Measurements from ENCODE around the gene CNOT10. TPM values are rescaled to one million over a fixed set of nuclear protein-coding genes. Genes with fewer than 3 reads are reported as not detected.

CNOT10 gene, protein sequence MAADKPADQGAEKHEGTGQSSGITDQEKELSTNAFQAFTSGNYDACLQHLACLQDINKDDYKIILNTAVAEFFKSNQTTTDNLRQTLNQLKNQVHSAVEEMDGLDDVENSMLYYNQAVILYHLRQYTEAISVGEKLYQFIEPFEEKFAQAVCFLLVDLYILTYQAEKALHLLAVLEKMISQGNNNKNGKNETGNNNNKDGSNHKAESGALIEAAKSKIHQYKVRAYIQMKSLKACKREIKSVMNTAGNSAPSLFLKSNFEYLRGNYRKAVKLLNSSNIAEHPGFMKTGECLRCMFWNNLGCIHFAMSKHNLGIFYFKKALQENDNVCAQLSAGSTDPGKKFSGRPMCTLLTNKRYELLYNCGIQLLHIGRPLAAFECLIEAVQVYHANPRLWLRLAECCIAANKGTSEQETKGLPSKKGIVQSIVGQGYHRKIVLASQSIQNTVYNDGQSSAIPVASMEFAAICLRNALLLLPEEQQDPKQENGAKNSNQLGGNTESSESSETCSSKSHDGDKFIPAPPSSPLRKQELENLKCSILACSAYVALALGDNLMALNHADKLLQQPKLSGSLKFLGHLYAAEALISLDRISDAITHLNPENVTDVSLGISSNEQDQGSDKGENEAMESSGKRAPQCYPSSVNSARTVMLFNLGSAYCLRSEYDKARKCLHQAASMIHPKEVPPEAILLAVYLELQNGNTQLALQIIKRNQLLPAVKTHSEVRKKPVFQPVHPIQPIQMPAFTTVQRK
- 10 to 100 TPM; 46.5 to 47.6 TPM for total RNA-seq
- 10 to 100 TPM; 33.6 to 45.5 TPM for polyA plus RNA-seq

DNA sequence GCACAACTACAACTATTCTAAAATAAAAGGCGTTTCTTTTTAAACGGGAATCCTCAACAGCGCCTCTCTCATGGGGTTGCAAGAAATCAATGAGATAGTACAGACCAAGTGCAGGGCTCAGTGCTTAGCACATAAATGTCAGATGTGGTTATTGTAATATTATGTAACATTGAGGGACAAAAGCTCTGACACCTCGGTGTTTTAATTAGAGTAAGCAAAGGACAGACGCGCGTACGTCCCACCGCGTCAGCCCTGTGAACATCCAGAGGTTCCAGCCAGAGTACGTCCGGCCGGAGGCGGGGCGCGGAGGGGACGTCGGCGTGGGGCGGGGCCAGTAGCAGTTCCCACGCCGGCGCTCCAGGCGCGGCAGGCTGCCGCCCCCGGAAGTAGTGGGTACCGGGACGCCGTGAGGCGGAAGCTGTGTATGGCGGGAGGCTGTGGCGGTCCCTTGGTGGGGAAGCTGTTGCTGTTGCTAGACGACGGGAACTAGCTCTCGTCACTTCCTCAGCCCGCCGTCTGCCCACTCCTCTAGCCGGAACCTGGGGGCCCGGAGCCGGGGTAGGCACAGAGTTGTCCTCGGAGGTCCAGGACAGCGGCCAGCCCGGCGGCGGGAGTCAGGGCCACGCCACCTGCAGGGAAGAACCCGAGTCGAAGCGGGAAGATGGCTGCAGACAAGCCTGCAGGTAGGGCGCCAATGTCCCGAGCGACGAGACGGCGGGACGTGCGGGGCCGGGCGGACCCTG lies at the start of gene CNOT10:
CNOT10 (plus strand) TSS at position 389 of the 743 bp plus-strand sequence; CDS start at position 662, 273 bp downstream.
- DNase-seq: peak; percentile 95 to 98 (median 97)
- POLR2A ChIA-PET (ENCODE audit: partially characterized antibody): interaction anchor here (0.6 to 1.7 kb wide), 10 partner anchors 12 to 1153 kb away, joined by 3 to 14 read pairs (median 3); partner anchors contain the start of genes CRTAP, DYNC1LI1 and STT3B
- Histone ChIP-seq H3K4me1 (ENCODE audit: insufficient read depth, low read length) (peaks cover 30% of the 10 kb centered on the region), H3K27me3 (ENCODE audit: insufficient read depth, low read length) (no peaks in the 10 kb centered on the region), H3K36me3 (ENCODE audit: insufficient read depth, low read length) (no peaks in the 10 kb centered on the region), H3K27ac (ENCODE audit: low read depth, low read length) (peak within 1 kb of the TSS; percentile 80), H3K9me3 (ENCODE audit: control insufficient read depth in 1 of 2, low read length in 2 of 2) (no peaks in the 10 kb centered on the region), H3K4me3 (ENCODE audit: low read length in 2 of 2) (peak within 1 kb of the TSS; percentile 50 to 95)
- H3K27ac Mint-ChIP-seq: peak within 1 kb of the TSS; percentile 87 to 99 (median 97)
- peaks cover 28 to 45% (median 37%) of the 10 kb centered on the region in 4 donors for H3K4me1 Mint-ChIP-seq
- peak within 1 kb of the TSS; percentile 90 to 94 (median 93) for H3K4me3 Mint-ChIP-seq
- H3K27me3 Mint-ChIP-seq: no peaks in the 10 kb centered on the region
- no peaks in the 10 kb centered on the region for H3K9me3 Mint-ChIP-seq
- peaks cover 6 to 10% of the 10 kb centered on the region in 2 donors for H3K36me3 Mint-ChIP-seq
- intact Hi-C loops (cut with micrococcal nuclease): loop anchor here (1.0 to 10.0 kb wide), 7 partner anchors 115 to 1153 kb away; partner anchors contain the start of genes CMTM6, CRTAP, DYNC1LI1 and GPD1L
- CTCF ChIA-PET (ENCODE audit: partially characterized antibody): interaction anchor here (1.1 kb wide), 2 partner anchors 20 to 115 kb away, joined by 3 to 5 read pairs; partner anchors contain the start of gene DYNC1LI1

DNA sequence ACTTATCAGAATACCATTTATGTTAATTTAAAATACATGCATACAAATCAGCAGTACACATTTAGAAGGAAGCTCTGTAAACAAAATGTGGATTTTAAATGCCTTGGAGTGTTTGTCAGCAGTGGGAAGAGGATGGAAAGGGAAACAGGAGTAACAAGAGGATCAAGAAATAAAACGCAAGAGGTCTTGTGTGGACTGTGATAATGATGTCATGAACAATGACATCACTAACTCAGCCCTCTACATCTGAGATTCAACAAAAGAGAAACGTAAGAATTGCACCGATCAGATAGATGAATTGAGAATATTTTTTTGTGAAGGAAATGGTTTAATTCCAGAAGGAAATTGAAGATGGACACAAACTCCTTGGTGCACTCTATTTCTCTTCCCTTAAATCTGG lies 44.0 kb upstream of the CNOT10 start:
- Histone ChIP-seq H3K36me3 (ENCODE audit: insufficient read depth, low read length) (no peaks in the 10 kb centered on the region), H3K4me3 (ENCODE audit: low read length in 2 of 2) (no peak overlapping the region), H3K27ac (ENCODE audit: low read depth, low read length) (no peak overlapping the region), H3K9me3 (ENCODE audit: control insufficient read depth in 1 of 2, low read length in 2 of 2) (no peaks in the 10 kb centered on the region), H3K4me1 (ENCODE audit: insufficient read depth, low read length) (no peaks in the 10 kb centered on the region), H3K27me3 (ENCODE audit: insufficient read depth, low read length) (no peaks in the 10 kb centered on the region)
- intact Hi-C loops (cut with micrococcal nuclease): no loop called here
- no peak for DNase-seq
- Mint-ChIP-seq H3K27me3 (peaks cover 9% of the 10 kb centered on the region in 2 donors), H3K9me3 (no peaks in the 10 kb centered on the region), H3K27ac (no peak overlapping the region), H3K4me3 (no peak overlapping the region), H3K36me3 (no peaks in the 10 kb centered on the region), H3K4me1 (no peaks in the 10 kb centered on the region)
- ChIA-PET POLR2A (ENCODE audit: partially characterized antibody) (no interaction called here), CTCF (ENCODE audit: partially characterized antibody) (interaction anchor here (0.8 kb wide), 1 partner anchor 11 kb away, joined by 3 read pairs; no protein-coding TSS in a partner anchor)

DNA sequence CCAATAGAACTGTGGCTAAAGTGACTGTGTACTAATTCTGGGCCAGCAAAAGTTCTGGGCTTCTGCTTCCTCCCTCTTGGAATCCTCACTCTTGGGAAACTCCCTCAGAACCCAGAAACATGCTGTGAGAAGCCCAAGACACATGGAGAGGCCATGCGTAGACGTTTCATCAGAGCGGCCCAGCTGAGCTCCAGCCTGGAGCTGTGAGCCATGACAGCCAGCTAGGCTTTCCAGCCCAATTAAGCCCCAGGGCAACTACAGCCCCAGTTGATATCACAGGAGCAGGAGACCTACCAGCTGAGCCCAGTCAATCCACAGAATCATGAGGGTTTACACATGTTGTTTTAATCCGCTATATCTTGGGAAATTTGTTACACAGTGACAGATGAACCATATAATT lies 43.6 kb upstream of the CNOT10 start:
- no peaks in the 10 kb centered on the region for H3K4me1 ChIP-seq (ENCODE audit: insufficient read depth, low read length)
- H3K9me3 Mint-ChIP-seq: no peaks in the 10 kb centered on the region
- no peak overlapping the region for H3K27ac ChIP-seq (ENCODE audit: low read depth, low read length)
- no peaks in the 10 kb centered on the region for H3K9me3 ChIP-seq (ENCODE audit: control insufficient read depth in 1 of 2, low read length in 2 of 2)
- ChIA-PET POLR2A (ENCODE audit: partially characterized antibody) (no interaction called here), CTCF (ENCODE audit: partially characterized antibody) (no interaction called here)
- H3K27me3 ChIP-seq (ENCODE audit: insufficient read depth, low read length): no peaks in the 10 kb centered on the region
- intact Hi-C loops (cut with micrococcal nuclease): no loop called here
- H3K4me3 ChIP-seq (ENCODE audit: low read length in 2 of 2): no peak overlapping the region
- H3K4me3 Mint-ChIP-seq: no peak overlapping the region
- no peaks in the 10 kb centered on the region for H3K36me3 ChIP-seq (ENCODE audit: insufficient read depth, low read length)
- no peak overlapping the region for H3K27ac Mint-ChIP-seq
- no peaks in the 10 kb centered on the region for H3K36me3 Mint-ChIP-seq
- no peak for DNase-seq
- peaks cover 8 to 9% of the 10 kb centered on the region in 2 donors for H3K27me3 Mint-ChIP-seq
- no peaks in the 10 kb centered on the region for H3K4me1 Mint-ChIP-seq

DNA sequence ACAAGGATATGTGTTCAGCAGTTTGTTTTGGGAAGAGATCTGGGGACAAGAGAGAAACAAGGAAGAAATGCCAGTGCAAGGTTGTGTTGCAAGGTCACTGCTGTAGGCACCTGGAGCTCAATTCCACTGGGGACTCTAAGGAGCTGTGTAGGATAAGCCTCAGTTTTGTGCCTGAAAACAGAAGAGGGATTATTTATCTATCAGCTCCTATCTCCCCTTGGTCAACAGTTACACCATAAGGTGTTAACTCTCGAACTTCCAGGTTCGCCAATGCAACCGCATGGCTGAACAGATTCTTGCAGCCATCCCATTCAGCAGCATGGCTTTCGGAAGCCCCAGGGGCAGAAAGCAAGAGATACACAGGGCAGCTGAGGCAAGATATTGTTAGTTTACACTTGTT lies 41.6 kb upstream of the CNOT10 start:
- CTCF ChIA-PET (ENCODE audit: partially characterized antibody): no interaction called here
- Histone ChIP-seq H3K9me3 (ENCODE audit: control insufficient read depth in 1 of 2, low read length in 2 of 2) (no peaks in the 10 kb centered on the region), H3K36me3 (ENCODE audit: insufficient read depth, low read length) (no peaks in the 10 kb centered on the region), H3K27me3 (ENCODE audit: insufficient read depth, low read length) (no peaks in the 10 kb centered on the region), H3K27ac (ENCODE audit: low read depth, low read length) (no peak overlapping the region), H3K4me3 (ENCODE audit: low read length in 2 of 2) (no peak overlapping the region), H3K4me1 (ENCODE audit: insufficient read depth, low read length) (no peaks in the 10 kb centered on the region)
- Mint-ChIP-seq H3K36me3 (no peaks in the 10 kb centered on the region), H3K4me3 (no peak overlapping the region), H3K27me3 (peaks cover 8 to 10% of the 10 kb centered on the region in 2 donors), H3K9me3 (no peaks in the 10 kb centered on the region), H3K4me1 (no peaks in the 10 kb centered on the region), H3K27ac (no peak overlapping the region)
- intact Hi-C loops (cut with micrococcal nuclease): no loop called here
- POLR2A ChIA-PET (ENCODE audit: partially characterized antibody): no interaction called here
- DNase-seq: no peak

DNA sequence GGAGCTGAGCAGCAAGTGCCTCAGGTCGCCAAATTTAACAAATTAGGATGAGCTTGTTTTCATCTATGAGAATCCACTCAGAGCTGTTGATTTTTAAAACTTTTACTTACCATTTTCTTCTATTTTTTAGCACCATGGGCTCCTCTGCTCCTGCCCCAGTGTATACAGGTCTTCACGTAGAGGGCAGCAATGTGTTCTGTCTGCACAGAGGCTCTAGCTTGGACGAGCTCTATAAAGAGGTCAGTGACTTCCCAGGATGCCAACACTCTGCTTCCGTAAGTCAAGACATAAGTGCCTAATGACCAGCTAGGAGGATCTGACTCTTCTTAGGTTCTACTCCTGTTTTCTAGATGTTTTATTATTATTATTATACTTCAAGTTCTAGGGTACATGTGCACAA lies 41.2 kb upstream of the CNOT10 start:
- Histone ChIP-seq H3K4me1 (ENCODE audit: insufficient read depth, low read length) (no peaks in the 10 kb centered on the region), H3K36me3 (ENCODE audit: insufficient read depth, low read length) (no peaks in the 10 kb centered on the region), H3K27me3 (ENCODE audit: insufficient read depth, low read length) (no peaks in the 10 kb centered on the region), H3K9me3 (ENCODE audit: control insufficient read depth in 1 of 2, low read length in 2 of 2) (no peaks in the 10 kb centered on the region), H3K4me3 (ENCODE audit: low read length in 2 of 2) (no peak overlapping the region), H3K27ac (ENCODE audit: low read depth, low read length) (no peak overlapping the region)
- Mint-ChIP-seq H3K27ac (no peak overlapping the region), H3K4me1 (no peaks in the 10 kb centered on the region), H3K4me3 (no peak overlapping the region), H3K36me3 (no peaks in the 10 kb centered on the region), H3K27me3 (peaks cover 8 to 10% of the 10 kb centered on the region in 2 donors), H3K9me3 (no peaks in the 10 kb centered on the region)
- ChIA-PET POLR2A (ENCODE audit: partially characterized antibody) (no interaction called here), CTCF (ENCODE audit: partially characterized antibody) (no interaction called here)
- no peak for DNase-seq
- intact Hi-C loops (cut with micrococcal nuclease): no loop called here

DNA sequence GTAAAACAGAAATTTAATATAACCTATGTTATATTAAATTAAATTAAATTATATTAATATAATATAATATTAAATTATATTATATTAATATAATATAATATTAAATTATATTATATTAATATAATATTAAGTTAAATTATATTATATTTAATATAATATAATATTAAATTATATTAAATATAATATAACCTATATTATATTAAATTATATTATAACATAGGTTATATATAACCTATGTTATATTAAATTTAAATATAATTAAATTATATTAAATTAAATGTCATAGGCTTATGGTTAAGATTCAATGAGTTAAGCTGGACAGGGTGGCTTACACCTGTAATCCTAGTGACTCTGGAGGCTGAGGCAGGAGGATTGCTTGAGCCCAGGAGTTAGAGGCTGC lies 40.6 kb upstream of the CNOT10 start:
- ChIA-PET CTCF (ENCODE audit: partially characterized antibody) (no interaction called here), POLR2A (ENCODE audit: partially characterized antibody) (no interaction called here)
- Histone ChIP-seq H3K27me3 (ENCODE audit: insufficient read depth, low read length) (no peaks in the 10 kb centered on the region), H3K4me1 (ENCODE audit: insufficient read depth, low read length) (no peaks in the 10 kb centered on the region), H3K9me3 (ENCODE audit: control insufficient read depth in 1 of 2, low read length in 2 of 2) (no peaks in the 10 kb centered on the region), H3K27ac (ENCODE audit: low read depth, low read length) (no peak overlapping the region), H3K4me3 (ENCODE audit: low read length in 2 of 2) (no peak overlapping the region), H3K36me3 (ENCODE audit: insufficient read depth, low read length) (no peaks in the 10 kb centered on the region)
- no peak overlapping the region for H3K4me3 Mint-ChIP-seq
- H3K27me3 Mint-ChIP-seq: peaks cover 10% of the 10 kb centered on the region in 2 donors
- H3K4me1 Mint-ChIP-seq: no peaks in the 10 kb centered on the region
- intact Hi-C loops (cut with micrococcal nuclease): no loop called here
- no peaks in the 10 kb centered on the region for H3K9me3 Mint-ChIP-seq
- H3K27ac Mint-ChIP-seq: no peak overlapping the region
- H3K36me3 Mint-ChIP-seq: no peaks in the 10 kb centered on the region
- no peak for DNase-seq

DNA sequence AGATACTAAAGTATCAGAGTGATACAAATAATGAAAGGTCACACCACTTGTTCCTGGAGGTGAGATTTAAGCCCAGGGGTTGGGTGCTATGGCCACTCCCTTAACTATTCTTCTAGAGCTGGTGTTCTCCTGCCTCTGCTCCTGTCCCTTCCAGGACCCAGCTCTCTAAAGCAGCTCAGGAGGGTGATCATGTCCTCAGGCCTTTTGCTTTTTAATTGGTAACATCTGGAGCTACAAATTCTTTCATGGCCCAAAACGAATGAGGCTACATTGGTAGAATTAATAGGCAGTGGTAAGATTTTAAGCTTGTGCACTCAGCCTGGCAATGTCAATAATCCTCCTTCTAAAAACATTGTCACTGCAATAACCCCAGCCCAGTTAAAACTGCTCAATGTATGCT lies 38.2 kb upstream of the CNOT10 start:
- CTCF ChIA-PET (ENCODE audit: partially characterized antibody): no interaction called here

More for the DNA sequence above, 38.2 kb upstream of the CNOT10 start:
- Mint-ChIP-seq H3K9me3 (no peaks in the 10 kb centered on the region), H3K27me3 (peaks cover 4 to 7% of the 10 kb centered on the region in 2 donors), H3K4me1 (no peaks in the 10 kb centered on the region), H3K36me3 (no peaks in the 10 kb centered on the region), H3K27ac (no peak overlapping the region), H3K4me3 (no peak overlapping the region)
- DNase-seq: no peak
- no peak overlapping the region for H3K27ac ChIP-seq (ENCODE audit: low read depth, low read length)
- no peak overlapping the region for H3K4me3 ChIP-seq (ENCODE audit: low read length in 2 of 2)
- intact Hi-C loops (cut with micrococcal nuclease): no loop called here
- H3K27me3 ChIP-seq (ENCODE audit: insufficient read depth, low read length): no peaks in the 10 kb centered on the region
- POLR2A ChIA-PET (ENCODE audit: partially characterized antibody): interaction anchor here (0.6 kb wide), 1 partner anchor 179 kb away, joined by 3 read pairs; no protein-coding TSS in a partner anchor
- no peaks in the 10 kb centered on the region for H3K9me3 ChIP-seq (ENCODE audit: control insufficient read depth in 1 of 2, low read length in 2 of 2)
- no peaks in the 10 kb centered on the region for H3K36me3 ChIP-seq (ENCODE audit: insufficient read depth, low read length)
- no peaks in the 10 kb centered on the region for H3K4me1 ChIP-seq (ENCODE audit: insufficient read depth, low read length)
